Keratinocyte (primary cell): ENCODE results near the gene MAPRE3. TPM values are rescaled to one million over a fixed set of nuclear protein-coding genes. Genes with fewer than 3 reads are reported as not detected.

Experiments
- DNase-seq: peaks from one replicate; pipeline ENCODE4 v3.0.0-alpha.2; 2011; ENCODE audit warnings: low read depth, missing footprints, low spot score
- FAIRE-seq: peaks from 2 replicates; lab custom pipeline; 2011; peaks lifted over from hg19 to GRCh38; lab: Jason Lieb, UNC
- H2AFZ ChIP-seq: 2 replicates; pipeline ENCODE4 v1.6.0; 2012; ENCODE audit warnings: low read length, control low read depth, inconsistent platforms; ENCODE audit not compliant: control insufficient read depth
- H3K27ac ChIP-seq: 2 replicates; pipeline ENCODE4 v1.5.1; 2011; ENCODE audit warnings: low read length; ENCODE audit not compliant: control insufficient read depth, insufficient read depth
- H3K27me3 ChIP-seq: 3 replicates; pipeline ENCODE4 v1.6.0; 2011; ENCODE audit warnings: low read length; ENCODE audit not compliant: control insufficient read depth, insufficient read depth; ENCODE audit errors: extremely low read depth
- H3K36me3 ChIP-seq, 2 experiments: 2 replicates in 1 of 2; 3 replicates in 1 of 2; pipeline ENCODE4 v1.5.1; 2011; ENCODE audit warnings: low read length in 2 of 2, mild to moderate bottlenecking in 1 of 2; ENCODE audit not compliant: control insufficient read depth in 2 of 2, insufficient read depth in 2 of 2; ENCODE audit errors: extremely low read depth in 1 of 2
- H3K4me1 ChIP-seq: 3 replicates; pipeline ENCODE4 v1.5.1; 2011; ENCODE audit warnings: low read length; ENCODE audit not compliant: control insufficient read depth, insufficient read depth; ENCODE audit errors: extremely low read depth
- H3K4me2 ChIP-seq: 3 replicates; pipeline ENCODE4 v1.6.0; 2011; ENCODE audit warnings: low read depth, low read length; ENCODE audit not compliant: control insufficient read depth, insufficient read depth; ENCODE audit errors: extremely low read depth
- H3K4me3 ChIP-seq, 3 experiments: fragments of 200-600 bp in 1 of 3; sonication (generic) in 1 of 3; 2 replicates in 2 of 3; 3 replicates in 1 of 3; pipeline ENCODE4 v1.5.1; 2011 to 2016; ENCODE audit warnings: low read length in 3 of 3, mild to moderate bottlenecking in 3 of 3, control low read depth in 2 of 3, inconsistent platforms in 1 of 3, low read depth in 1 of 3, mixed read lengths in 1 of 3, mixed run types in 1 of 3, moderate library complexity in 1 of 3; ENCODE audit not compliant: control insufficient read depth in 2 of 3, insufficient read depth in 2 of 3; ENCODE audit errors: extremely low read depth in 1 of 3
- H3K79me2 ChIP-seq: 2 replicates; pipeline ENCODE4 v1.6.0; 2012; ENCODE audit warnings: low read length; ENCODE audit not compliant: control insufficient read depth, insufficient read depth
- H3K9ac ChIP-seq: 3 replicates; pipeline ENCODE4 v1.6.0; 2011; ENCODE audit warnings: low read length; ENCODE audit not compliant: control insufficient read depth, insufficient read depth; ENCODE audit errors: extremely low read depth
- H3K9me1 ChIP-seq: 3 replicates; pipeline ENCODE4 v1.6.0; 2011; ENCODE audit warnings: low read length; ENCODE audit not compliant: control insufficient read depth, insufficient read depth; ENCODE audit errors: extremely low read depth
- H3K9me3 ChIP-seq: 2 replicates; pipeline ENCODE4 v1.5.1; 2012; ENCODE audit warnings: low read depth, low read length; ENCODE audit not compliant: control insufficient read depth
- H4K20me1 ChIP-seq: 3 replicates; pipeline ENCODE4 v1.6.0; 2011; ENCODE audit warnings: low read length; ENCODE audit not compliant: control insufficient read depth, insufficient read depth; ENCODE audit errors: extremely low read depth
- CTCF ChIP-seq, 3 experiments: IDR thresholded peaks in 1 of 3; conservative IDR thresholded peaks in 1 of 3; optimal IDR thresholded peaks in 1 of 3; 2 replicates in 2 of 3; 3 replicates in 1 of 3; pipeline versions ENCODE3 to v1.5.1; 2011; ENCODE audit warnings: low read length in 3 of 3, mild to moderate bottlenecking in 3 of 3, moderate library complexity in 2 of 3, control low read depth in 1 of 3, inconsistent platforms in 1 of 3; ENCODE audit not compliant: insufficient read depth in 2 of 3; ENCODE audit errors: extremely low read depth in 1 of 3
- EZH2 ChIP-seq: IDR thresholded peaks from one replicate; pipeline ENCODE4 v1.6.1; 2012; ENCODE audit warnings: inconsistent platforms, mild to moderate bottlenecking, low read length, moderate library complexity
- dilution Hi-C: fragments of 300-500 bp; cut with MboI; formaldehyde crosslinking; loops from one replicate; pipeline ENCODE4 v1.7.0; 2020; ENCODE audit warnings: low sequenced_read_pairs; ENCODE audit not compliant: extremely low pct_ligation_motif_present
- polyA plus RNA-seq, 5 experiments: library from polyadenylated mRNA; depleted of rRNA in 3 of 5; stranded (reverse) in 3 of 5; stranded (forward) in 1 of 5; unstranded in 1 of 5; fragments of >200 nt; gene quantifications; 1 replicate in 1 of 5; 2 replicates in 3 of 5; 3 replicates in 1 of 5; pipeline versions ENCODE4 v1.2.1 to v1.2.3, GENCODE V29; 2011 to 2012; ENCODE audit warnings: missing spikeins in 2 of 5, low read depth in 1 of 5, low replicate concordance in 1 of 5

Gene MAPRE3
- polyA plus RNA-seq, 1 donor (not counting 4 experiments of a cell fraction or from before 2014, with no cell fraction given) = 12.6 TPM

- no peaks in the 10 kb centered on the region for H3K27me3 ChIP-seq
- dilution Hi-C loops = no loop called here
- no peaks in the 10 kb centered on the region for H3K79me2 ChIP-seq
- no peak overlapping the region for H2AFZ ChIP-seq
- no peaks in the 10 kb centered on the region for H4K20me1 ChIP-seq
- DNase-seq (no peak), FAIRE-seq (no peak)
- H3K4me2 ChIP-seq = no peak overlapping the region
- H3K4me3 ChIP-seq = no peak overlapping the region
- peaks cover 2% of the 10 kb centered on the region for H3K4me1 ChIP-seq
- no peak overlapping the region for H3K27ac ChIP-seq
- TF ChIP-seq EZH2 = no peak
- TF ChIP-seq CTCF (optimal IDR thresholded peaks at IDR 0.05 in 1 of 3, IDR thresholded peaks at IDR 0.05 in 1 of 3, conservative IDR thresholded peaks at IDR 0.05 in 1 of 3; ENCODE audit: extremely low read depth in 1 of 3, insufficient read depth in 2 of 3, low read length in 3 of 3) = no peak
- no peaks in the 10 kb centered on the region for H3K9me3 ChIP-seq
- peaks cover 16 to 24% of the 10 kb centered on the region in 2 experiments for H3K36me3 ChIP-seq
- H3K9ac ChIP-seq = no peak overlapping the region
- H3K9me1 ChIP-seq = no peaks in the 10 kb centered on the region
Observed at GRCh38 chr2:27057184-27057583, 86.7 kb downstream of the MAPRE3 start.

GRCh38 chr2:27058210-27058609 is 87.8 kb downstream of the MAPRE3 start:
- H3K9ac ChIP-seq = no peak overlapping the region
- dilution Hi-C loops = no loop called here
- no peak overlapping the region for H2AFZ ChIP-seq
- no peak overlapping the region for H3K4me2 ChIP-seq
- H3K9me1 ChIP-seq = no peaks in the 10 kb centered on the region
- TF ChIP-seq EZH2 = no peak
- TF ChIP-seq CTCF (optimal IDR thresholded peaks at IDR 0.05 in 1 of 3, IDR thresholded peaks at IDR 0.05 in 1 of 3, conservative IDR thresholded peaks at IDR 0.05 in 1 of 3; ENCODE audit: extremely low read depth in 1 of 3, insufficient read depth in 2 of 3, low read length in 3 of 3) = no peak
- FAIRE-seq (no peak), DNase-seq (no peak)
- H3K4me3 ChIP-seq = no peak overlapping the region
- H3K27ac ChIP-seq = no peak overlapping the region
- peaks cover 16 to 24% of the 10 kb centered on the region in 2 experiments for H3K36me3 ChIP-seq
- no peaks in the 10 kb centered on the region for H3K27me3 ChIP-seq
- no peaks in the 10 kb centered on the region for H3K79me2 ChIP-seq
- no peaks in the 10 kb centered on the region for H4K20me1 ChIP-seq
- no peaks in the 10 kb centered on the region for H3K4me1 ChIP-seq
- no peaks in the 10 kb centered on the region for H3K9me3 ChIP-seq
